H1 (cell line): Measurements from ENCODE around the gene RHD.

Experiments
- BCL11A ChIP-seq, 2 experiments: IDR thresholded peaks; one replicate each; pipeline ENCODE4 v1.6.1; 2011; ENCODE audit warnings: low read depth in 2 of 2, low read length in 2 of 2, mild to moderate bottlenecking in 2 of 2
- CTCF ChIP-seq, 3 experiments: IDR thresholded peaks; 1 replicate in 2 of 3; 2 replicates in 1 of 3; pipeline versions ENCODE4 v1.5.1 to v1.6.1; 2011; ENCODE audit warnings: low read length in 3 of 3, mild to moderate bottlenecking in 3 of 3, inconsistent platforms in 2 of 3, low read depth in 1 of 3, moderate library complexity in 1 of 3; ENCODE audit not compliant: insufficient read depth in 1 of 3; ENCODE audit errors: control extremely low read depth in 1 of 3
- EP300 ChIP-seq, 2 experiments: IDR thresholded peaks; 1 replicate in 1 of 2; 2 replicates in 1 of 2; pipeline ENCODE4 v1.6.1; 2011 to 2012; ENCODE audit warnings: low read depth in 2 of 2, low read length in 2 of 2, mild to moderate bottlenecking in 2 of 2, borderline replicate concordance in 1 of 2, inconsistent platforms in 1 of 2, moderate library complexity in 1 of 2
- GABPA ChIP-seq: IDR thresholded peaks from 2 replicates; pipeline ENCODE4 v1.6.1; 2011; ENCODE audit warnings: mild to moderate bottlenecking, low read length, moderate library complexity, borderline replicate concordance; ENCODE audit not compliant: insufficient read depth
- KDM1A ChIP-seq: fragments of 200-600, 300-600 bp; sonication (generic); IDR thresholded peaks from 2 replicates; pipeline ENCODE4 v1.7.1; 2016; ENCODE audit warnings: mild to moderate bottlenecking, low read length, borderline replicate concordance
- NRF1 ChIP-seq: IDR thresholded peaks from 2 replicates; pipeline ENCODE4 v1.6.1; 2011; ENCODE audit warnings: mild to moderate bottlenecking, low read depth, low read length, improper control_type of control experiment
- PHF8 ChIP-seq: fragments of 200-600 bp; sonication (generic); conservative IDR thresholded peaks from 2 replicates; pipeline ENCODE4 v1.7.1; 2012; ENCODE audit warnings: low read depth, mild to moderate bottlenecking, inconsistent platforms, low read length, moderate library complexity
- POLR2A ChIP-seq, 2 experiments: IDR thresholded peaks; 1 replicate in 1 of 2; 2 replicates in 1 of 2; pipeline ENCODE4 v1.6.1; 2011; ENCODE audit warnings: low read depth in 2 of 2, low read length in 2 of 2, mild to moderate bottlenecking in 2 of 2; ENCODE audit errors: control extremely low read depth in 1 of 2
- POLR2AphosphoS5 ChIP-seq: IDR thresholded peaks from 2 replicates; pipeline ENCODE4 v1.6.1; 2011; ENCODE audit warnings: low read depth, low read length
- SIX5 ChIP-seq: IDR thresholded peaks from 2 replicates; pipeline ENCODE4 v1.6.1; 2011; ENCODE audit warnings: mild to moderate bottlenecking, low read depth, low read length
- TCF12 ChIP-seq: IDR thresholded peaks from 2 replicates; pipeline ENCODE4 v1.6.1; 2011; ENCODE audit warnings: low read depth, mild to moderate bottlenecking, low read length

GRCh38 chr1:25232866-25233784 lies 39.2 kb upstream of the RHD start:
- TF ChIP-seq CTCF (IDR thresholded peaks at IDR 0.05; ENCODE audit: control extremely low read depth in 1 of 3, insufficient read depth in 1 of 3, low read depth in 1 of 3, low read length in 3 of 3) = no peak
- no peak for TF ChIP-seq KDM1A
- no peak for TF ChIP-seq SIX5
- peak; percentile 78 for TF ChIP-seq POLR2AphosphoS5
- no peak; the same call in 1 of the 2 replicates for TF ChIP-seq PHF8
- no peak for TF ChIP-seq GABPA
- TF ChIP-seq TCF12 = no peak
- no peak for TF ChIP-seq BCL11A (IDR thresholded peaks at IDR 0.05; ENCODE audit: low read depth in 2 of 2, low read length in 2 of 2)
- TF ChIP-seq NRF1 = no peak
- TF ChIP-seq POLR2A (IDR thresholded peaks at IDR 0.05; ENCODE audit: control extremely low read depth in 1 of 2, low read depth in 2 of 2, low read length in 2 of 2) = peak in 1 of 2 experiments; percentile 63; a peak in 2 of 3 replicates
- TF ChIP-seq EP300 (IDR thresholded peaks at IDR 0.05; ENCODE audit: borderline replicate concordance in 1 of 2, low read depth in 2 of 2, low read length in 2 of 2) = peak in 1 of 2 experiments; percentile 22; a peak in 1 of 3 replicates
